IPS-15b (cell line): ENCODE measurements around the gene ROR2.

Experiments
- H3K27me3 ChIP-seq: one replicate; pipeline ENCODE4 v1.6.1; 2013; ENCODE audit warnings: low read length; ENCODE audit not compliant: control insufficient read depth, insufficient read depth
- H3K36me3 ChIP-seq: one replicate; pipeline ENCODE4 v1.6.1; 2013; ENCODE audit warnings: low read length; ENCODE audit not compliant: control insufficient read depth, insufficient read depth
- H3K4me1 ChIP-seq: one replicate; pipeline ENCODE4 v1.6.1; 2013; ENCODE audit warnings: mild to moderate bottlenecking, low read length; ENCODE audit not compliant: control insufficient read depth, insufficient read depth
- H3K4me3 ChIP-seq: one replicate; pipeline ENCODE4 v1.5.1; 2013; ENCODE audit warnings: low read depth, low read length
- H3K9ac ChIP-seq: one replicate; pipeline ENCODE4 v1.6.1; 2013; ENCODE audit warnings: low read depth, mild to moderate bottlenecking, low read length
- H3K9me3 ChIP-seq: one replicate; pipeline ENCODE4 v1.6.1; 2013; ENCODE audit warnings: mild to moderate bottlenecking, low read length; ENCODE audit not compliant: control insufficient read depth, insufficient read depth

Gene ROR2

DNA sequence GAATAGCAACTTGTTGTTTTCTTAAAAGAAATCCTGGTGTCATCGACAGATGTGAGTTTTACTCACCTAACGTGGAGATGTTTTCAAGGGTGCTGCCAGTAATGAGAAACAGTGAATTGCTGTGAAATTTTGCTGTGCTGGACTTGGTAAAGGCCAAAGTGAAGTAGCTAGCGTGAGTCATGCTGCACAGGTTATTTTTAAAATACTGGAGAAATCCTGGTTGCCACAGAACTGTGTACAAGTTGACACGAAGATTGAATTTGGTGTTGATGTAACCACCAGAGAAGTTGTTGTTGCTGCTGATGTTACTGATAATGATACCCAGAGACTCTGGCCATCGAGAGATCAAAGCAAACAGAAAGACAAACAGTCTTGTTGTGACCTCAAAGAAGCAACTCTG, 338.4 kb downstream of the ROR2 start:
- Histone ChIP-seq H3K4me3 (no peak overlapping the region), H3K27me3 (no peaks in the 10 kb centered on the region), H3K9me3 (no peaks in the 10 kb centered on the region), H3K9ac (no peak overlapping the region), H3K36me3 (no peaks in the 10 kb centered on the region), H3K4me1 (no peaks in the 10 kb centered on the region)

DNA sequence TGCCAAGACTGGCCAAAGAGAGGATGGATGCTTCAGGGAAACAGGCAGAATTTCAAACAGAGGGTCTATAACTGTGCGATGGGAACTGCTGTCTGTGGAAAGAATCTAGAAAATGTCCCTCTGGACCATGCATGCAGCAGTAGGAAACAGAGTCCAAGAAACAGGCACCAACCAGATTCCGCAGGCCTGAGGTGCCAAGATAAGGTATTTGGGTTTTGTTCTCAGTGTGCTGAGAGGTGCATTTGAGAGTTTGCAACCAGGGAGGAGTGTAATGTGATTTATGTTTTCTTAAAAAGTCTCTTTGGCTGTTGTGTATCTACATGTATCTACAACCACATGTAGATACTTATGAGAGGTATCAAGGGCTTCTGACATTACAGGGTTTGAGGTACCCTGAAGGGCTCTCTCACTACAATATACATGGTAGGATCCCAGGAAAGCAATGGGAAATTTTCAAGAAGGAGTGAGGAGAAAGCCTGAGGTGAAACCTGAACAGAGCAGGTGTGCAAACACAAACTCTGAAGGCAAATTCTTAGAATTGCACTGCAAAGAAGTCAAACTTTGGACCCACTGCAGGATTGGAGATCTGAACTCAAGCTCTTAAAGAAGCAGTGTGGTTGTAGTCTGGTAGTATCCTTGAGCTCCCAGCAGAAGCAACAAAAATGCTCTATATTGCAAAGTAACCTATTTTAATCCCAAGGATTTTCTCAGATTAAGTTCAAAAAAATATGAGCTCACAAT, 343.6 kb downstream of the ROR2 start:
- H3K4me1 ChIP-seq = no peaks in the 10 kb centered on the region
- H3K9ac ChIP-seq = no peak overlapping the region
- H3K27me3 ChIP-seq = no peaks in the 10 kb centered on the region
- no peak overlapping the region for H3K4me3 ChIP-seq
- H3K36me3 ChIP-seq = no peaks in the 10 kb centered on the region
- H3K9me3 ChIP-seq = no peaks in the 10 kb centered on the region

GRCh38 chr9:91604451-91605179, 345.4 kb downstream of the ROR2 start:
- H3K36me3 ChIP-seq = no peaks in the 10 kb centered on the region
- no peaks in the 10 kb centered on the region for H3K9me3 ChIP-seq
- no peak overlapping the region for H3K9ac ChIP-seq
- H3K4me1 ChIP-seq = no peaks in the 10 kb centered on the region
- no peak overlapping the region for H3K4me3 ChIP-seq
- H3K27me3 ChIP-seq = no peaks in the 10 kb centered on the region

DNA sequence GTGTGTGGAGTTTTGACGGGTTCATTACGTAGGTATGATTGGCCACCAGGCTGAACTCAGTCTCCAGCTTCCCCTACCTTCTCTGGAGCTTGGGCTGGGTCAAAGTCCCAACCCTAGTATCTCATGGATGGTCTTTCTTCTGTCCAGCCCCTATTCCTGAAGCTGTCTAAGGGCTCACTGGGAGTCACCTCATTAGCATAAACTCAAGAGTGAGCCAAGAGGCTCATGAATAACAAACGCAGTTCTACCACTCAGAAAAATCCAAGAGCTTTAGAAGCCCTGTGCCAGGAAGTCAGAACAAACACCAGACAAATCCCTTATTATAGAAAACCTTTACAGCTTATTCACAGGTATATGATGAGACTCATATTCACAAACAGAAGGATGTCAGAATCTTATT, 346.1 kb downstream of the ROR2 start:
- Histone ChIP-seq H3K9ac (no peak overlapping the region), H3K9me3 (no peaks in the 10 kb centered on the region), H3K36me3 (no peaks in the 10 kb centered on the region), H3K4me1 (no peaks in the 10 kb centered on the region), H3K4me3 (no peak overlapping the region), H3K27me3 (no peaks in the 10 kb centered on the region)

- Histone ChIP-seq H3K27me3 (no peaks in the 10 kb centered on the region), H3K9me3 (no peaks in the 10 kb centered on the region), H3K4me3 (no peak overlapping the region), H3K4me1 (no peaks in the 10 kb centered on the region), H3K36me3 (no peaks in the 10 kb centered on the region), H3K9ac (no peak overlapping the region)
Measured at GRCh38 chr9:91599564-91599963, 350.5 kb downstream of the ROR2 start.

DNA sequence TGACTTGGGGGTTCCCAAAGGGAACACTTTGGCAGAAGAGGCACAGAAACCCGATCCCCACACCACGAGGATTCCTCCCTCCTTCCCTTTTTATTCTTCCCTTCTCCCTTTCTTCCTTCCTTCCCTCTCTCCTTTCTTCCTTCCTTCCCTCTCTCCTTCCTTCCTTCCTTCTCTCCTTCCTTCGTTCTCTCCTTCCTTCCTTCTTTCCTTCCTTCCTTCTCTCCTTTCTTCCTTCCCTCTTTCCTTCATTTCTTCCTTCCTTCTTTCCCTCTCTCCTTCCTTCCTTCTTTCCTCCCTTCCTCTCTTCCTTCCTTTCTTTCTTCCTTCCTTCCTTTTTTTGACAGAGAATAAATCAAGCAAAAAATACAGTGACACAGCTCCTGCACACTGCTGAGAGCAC, 358.4 kb downstream of the ROR2 start:
- Histone ChIP-seq H3K36me3 (no peaks in the 10 kb centered on the region), H3K27me3 (no peaks in the 10 kb centered on the region), H3K9ac (no peak overlapping the region), H3K4me3 (no peak overlapping the region), H3K4me1 (no peaks in the 10 kb centered on the region), H3K9me3 (no peaks in the 10 kb centered on the region)

- no peak overlapping the region for H3K9ac ChIP-seq
- no peaks in the 10 kb centered on the region for H3K9me3 ChIP-seq
- no peak overlapping the region for H3K4me3 ChIP-seq
- H3K27me3 ChIP-seq = no peaks in the 10 kb centered on the region
- no peaks in the 10 kb centered on the region for H3K36me3 ChIP-seq
- no peaks in the 10 kb centered on the region for H3K4me1 ChIP-seq
Measured at GRCh38 chr9:91589101-91589553, 360.9 kb downstream of the ROR2 start.

- H3K27me3 ChIP-seq = no peaks in the 10 kb centered on the region
- H3K4me3 ChIP-seq = no peak overlapping the region
- no peak overlapping the region for H3K9ac ChIP-seq
- H3K4me1 ChIP-seq = no peaks in the 10 kb centered on the region
- H3K36me3 ChIP-seq = no peaks in the 10 kb centered on the region
- no peaks in the 10 kb centered on the region for H3K9me3 ChIP-seq
Measured at GRCh38 chr9:91586282-91586681, 363.7 kb downstream of the ROR2 start.

DNA sequence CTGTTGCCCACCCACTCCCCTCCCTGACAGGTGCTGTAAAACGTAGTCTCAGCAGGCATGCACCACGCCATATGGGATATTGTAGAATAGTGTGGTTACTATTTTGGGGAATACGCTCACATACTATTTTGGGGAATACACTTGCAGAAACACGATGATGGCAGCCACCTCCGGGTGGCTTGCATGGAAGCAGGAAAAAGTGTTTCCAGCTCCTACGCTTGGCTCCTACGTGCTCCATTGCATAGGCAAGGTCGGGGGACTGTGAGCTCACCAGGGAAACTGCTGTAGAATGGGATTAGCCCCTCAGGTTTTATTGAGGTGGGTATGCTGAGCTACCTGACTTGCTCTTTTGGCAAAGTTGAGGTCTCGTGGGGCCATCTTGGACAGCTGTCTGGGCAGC, 366.1 kb downstream of the ROR2 start:
- no peaks in the 10 kb centered on the region for H3K36me3 ChIP-seq
- H3K4me3 ChIP-seq = no peak overlapping the region
- no peak overlapping the region for H3K9ac ChIP-seq
- no peaks in the 10 kb centered on the region for H3K27me3 ChIP-seq
- no peaks in the 10 kb centered on the region for H3K9me3 ChIP-seq
- no peaks in the 10 kb centered on the region for H3K4me1 ChIP-seq

GRCh38 chr9:91583161-91583875, 366.7 kb downstream of the ROR2 start:
- Histone ChIP-seq H3K9me3 (no peaks in the 10 kb centered on the region), H3K27me3 (no peaks in the 10 kb centered on the region), H3K36me3 (no peaks in the 10 kb centered on the region), H3K4me1 (no peaks in the 10 kb centered on the region), H3K9ac (no peak overlapping the region), H3K4me3 (no peak overlapping the region)

DNA sequence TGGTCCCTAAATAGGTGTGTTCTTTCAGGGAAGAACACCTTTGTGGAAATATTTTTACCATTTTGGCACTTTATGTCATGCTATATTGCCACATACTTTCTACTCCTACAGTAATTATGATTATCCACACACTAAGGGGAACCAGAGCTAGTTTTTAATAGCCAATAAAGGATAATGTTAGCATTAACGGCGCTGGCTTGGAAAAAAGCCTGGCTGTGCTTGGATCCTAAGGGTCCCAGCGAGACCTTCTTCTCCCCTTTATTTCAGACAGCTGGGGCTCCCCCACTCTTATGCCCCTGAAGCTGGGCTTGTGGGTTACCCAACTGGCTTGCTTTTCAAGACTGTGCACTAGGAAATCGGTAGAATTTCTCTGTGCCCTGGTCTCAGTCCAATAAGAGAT, 367.8 kb downstream of the ROR2 start:
- Histone ChIP-seq H3K4me1 (no peaks in the 10 kb centered on the region), H3K27me3 (no peaks in the 10 kb centered on the region), H3K9me3 (no peaks in the 10 kb centered on the region), H3K36me3 (no peaks in the 10 kb centered on the region), H3K9ac (no peak overlapping the region), H3K4me3 (no peak overlapping the region)

- no peak overlapping the region for H3K9ac ChIP-seq
- H3K4me1 ChIP-seq = no peaks in the 10 kb centered on the region
- no peak overlapping the region for H3K4me3 ChIP-seq
- no peaks in the 10 kb centered on the region for H3K9me3 ChIP-seq
- no peaks in the 10 kb centered on the region for H3K27me3 ChIP-seq
- H3K36me3 ChIP-seq = no peaks in the 10 kb centered on the region
Measured at GRCh38 chr9:91580136-91580535, 369.9 kb downstream of the ROR2 start.
